ENCODE results near the gene RBL1. TPM values are rescaled to one million over a fixed set of nuclear protein-coding genes. Genes with fewer than 3 reads are reported as not detected.

The RBL1 gene
- total RNA-seq, 3 donors from 2014 or later: 4.6 to 10.8 (median 10.4) TPM

DNA sequence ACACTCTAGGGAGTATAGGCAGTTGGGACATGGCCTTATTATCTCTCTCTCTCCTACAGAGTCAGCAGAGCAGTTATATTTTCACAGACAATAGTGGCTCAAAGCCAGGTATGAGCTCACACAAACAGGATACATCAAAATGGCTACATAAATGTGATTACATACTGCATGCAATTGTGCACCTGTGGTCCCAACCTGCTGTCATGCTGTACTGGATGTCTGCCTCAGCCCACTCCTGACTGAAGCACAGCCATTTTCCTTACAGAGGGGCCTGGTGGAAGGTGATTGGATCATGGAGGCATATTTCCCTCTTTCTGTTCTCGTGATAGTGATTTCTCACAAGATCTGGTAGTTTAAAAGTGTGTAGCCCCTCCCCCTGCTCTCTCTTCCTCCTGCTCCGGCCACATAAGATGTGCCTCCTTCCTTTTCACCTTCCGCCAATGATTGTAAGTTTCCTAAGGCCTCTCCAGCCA, 107.3 kb downstream of the RBL1 start:
- intact Hi-C loops (cut with DNase I; ENCODE audit: low total_unique reads): no loop called here
- H3K4me3 ChIP-seq: no peak overlapping the region
- no peaks in the 10 kb centered on the region for H3K4me1 ChIP-seq
- peaks cover 0 to 11% of the 10 kb centered on the region in 2 donors for H3K9me3 ChIP-seq
- TF ChIP-seq, protein P1, sequence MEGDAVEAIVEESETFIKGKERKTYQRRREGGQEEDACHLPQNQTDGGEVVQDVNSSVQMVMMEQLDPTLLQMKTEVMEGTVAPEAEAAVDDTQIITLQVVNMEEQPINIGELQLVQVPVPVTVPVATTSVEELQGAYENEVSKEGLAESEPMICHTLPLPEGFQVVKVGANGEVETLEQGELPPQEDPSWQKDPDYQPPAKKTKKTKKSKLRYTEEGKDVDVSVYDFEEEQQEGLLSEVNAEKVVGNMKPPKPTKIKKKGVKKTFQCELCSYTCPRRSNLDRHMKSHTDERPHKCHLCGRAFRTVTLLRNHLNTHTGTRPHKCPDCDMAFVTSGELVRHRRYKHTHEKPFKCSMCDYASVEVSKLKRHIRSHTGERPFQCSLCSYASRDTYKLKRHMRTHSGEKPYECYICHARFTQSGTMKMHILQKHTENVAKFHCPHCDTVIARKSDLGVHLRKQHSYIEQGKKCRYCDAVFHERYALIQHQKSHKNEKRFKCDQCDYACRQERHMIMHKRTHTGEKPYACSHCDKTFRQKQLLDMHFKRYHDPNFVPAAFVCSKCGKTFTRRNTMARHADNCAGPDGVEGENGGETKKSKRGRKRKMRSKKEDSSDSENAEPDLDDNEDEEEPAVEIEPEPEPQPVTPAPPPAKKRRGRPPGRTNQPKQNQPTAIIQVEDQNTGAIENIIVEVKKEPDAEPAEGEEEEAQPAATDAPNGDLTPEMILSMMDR (IDR thresholded peaks at IDR 0.05): no peak
- no peak for TF ChIP-seq POLR2AphosphoS5 (IDR thresholded peaks at IDR 0.05)
- no peak for TF ChIP-seq POLR2A (IDR thresholded peaks at IDR 0.05)
- DNase-seq (ENCODE audit: low spot score in 2 of 2): no peak
- H3K27ac ChIP-seq: no peak overlapping the region
- no peaks in the 10 kb centered on the region for H3K27me3 ChIP-seq
- H3K36me3 ChIP-seq: no peaks in the 10 kb centered on the region

DNA sequence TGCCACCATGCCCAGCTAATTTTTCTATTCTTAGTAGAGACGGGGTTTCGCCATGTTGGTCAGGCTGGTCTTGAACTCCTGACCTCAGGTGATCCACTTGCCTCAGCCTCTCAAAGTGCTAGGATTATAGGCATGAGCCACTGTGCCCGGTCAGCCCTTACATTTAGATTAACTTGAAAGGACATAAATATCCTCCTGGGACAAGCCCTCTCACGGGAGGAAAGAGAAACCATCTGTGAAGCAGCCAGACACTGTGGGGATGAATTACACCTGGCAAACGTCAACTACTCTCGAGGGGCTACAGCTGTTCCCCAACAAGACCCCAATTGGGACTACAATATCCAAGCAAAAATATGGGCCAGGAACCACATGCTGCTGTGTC, 111.5 kb downstream of the RBL1 start:
- no peaks in the 10 kb centered on the region for H3K9me3 ChIP-seq
- no peaks in the 10 kb centered on the region for H3K4me1 ChIP-seq
- no peak overlapping the region for H3K27ac ChIP-seq
- no peak for TF ChIP-seq POLR2A (IDR thresholded peaks at IDR 0.05)
- TF ChIP-seq, protein P1 (IDR thresholded peaks at IDR 0.05): no peak
- TF ChIP-seq POLR2AphosphoS5 (IDR thresholded peaks at IDR 0.05): no peak
- intact Hi-C loops (cut with DNase I; ENCODE audit: low total_unique reads): no loop called here
- no peaks in the 10 kb centered on the region for H3K36me3 ChIP-seq
- no peak overlapping the region for H3K4me3 ChIP-seq
- DNase-seq (ENCODE audit: low spot score in 2 of 2): no peak
- H3K27me3 ChIP-seq: no peaks in the 10 kb centered on the region

DNA sequence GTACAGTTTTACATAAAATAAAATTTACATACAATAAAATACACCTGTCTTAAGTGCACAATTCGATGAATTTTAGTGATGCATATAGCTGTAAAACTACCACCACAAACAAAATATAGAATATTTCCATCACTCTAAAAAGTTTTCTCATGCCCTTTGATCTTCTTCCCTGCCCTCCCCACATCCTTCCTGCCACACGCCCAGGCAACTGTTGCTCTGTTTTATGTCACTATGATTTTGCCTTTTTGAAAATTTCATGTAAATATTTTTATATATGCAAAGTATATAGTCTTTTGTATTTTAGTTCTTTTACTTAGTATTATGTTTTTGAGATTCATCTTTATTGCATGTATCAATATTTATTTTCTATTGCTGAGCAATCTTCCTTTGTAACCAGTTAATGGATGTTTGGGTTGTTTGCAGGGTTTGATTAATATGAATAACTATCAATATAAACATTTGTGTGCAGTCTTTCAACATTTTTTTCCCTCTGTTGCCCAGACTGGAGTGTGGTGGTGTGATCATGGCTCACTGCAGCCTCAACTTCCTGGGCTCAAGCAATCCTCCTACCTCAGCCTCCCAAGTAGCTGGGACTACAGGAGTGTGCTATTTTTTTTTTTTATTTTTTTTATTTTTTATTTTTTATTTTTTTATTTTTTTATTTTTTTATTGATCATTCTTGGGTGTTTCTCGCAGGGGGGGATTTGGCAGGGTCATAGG, 120.5 kb downstream of the RBL1 start:
- intact Hi-C loops (cut with DNase I; ENCODE audit: low total_unique reads): no loop called here

DNA sequence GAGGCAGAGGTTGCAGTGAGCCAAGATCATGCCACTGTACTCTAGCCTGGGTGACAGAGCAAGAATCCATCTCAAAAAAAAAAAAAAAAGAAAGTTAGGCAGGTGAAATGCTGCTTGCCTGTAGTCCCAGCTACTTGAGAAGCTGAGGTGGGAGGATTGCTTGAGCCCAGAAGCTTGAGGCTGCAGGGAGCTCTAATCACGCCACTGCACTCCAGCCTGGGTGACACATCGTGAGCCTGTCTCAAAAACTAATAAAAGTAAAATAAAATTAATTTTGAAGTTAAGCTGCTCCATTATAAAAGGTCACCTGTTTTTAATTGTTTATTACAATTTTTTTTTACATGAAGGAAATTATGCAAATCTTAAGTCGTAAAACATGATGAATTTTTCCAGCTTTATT, 121.1 kb downstream of the RBL1 start:
- TF ChIP-seq, protein P1 (IDR thresholded peaks at IDR 0.05): no peak
- TF ChIP-seq POLR2AphosphoS5 (IDR thresholded peaks at IDR 0.05): no peak
- Histone ChIP-seq H3K9me3 (no peaks in the 10 kb centered on the region), H3K27me3 (no peaks in the 10 kb centered on the region), H3K4me1 (no peaks in the 10 kb centered on the region), H3K27ac (no peak overlapping the region), H3K4me3 (no peak overlapping the region), H3K36me3 (no peaks in the 10 kb centered on the region)
- DNase-seq (ENCODE audit: low spot score in 2 of 2): no peak
- intact Hi-C loops (cut with DNase I; ENCODE audit: low total_unique reads): no loop called here

More for the DNA sequence above, 120.5 kb downstream of the RBL1 start:
- Histone ChIP-seq H3K4me1 (no peaks in the 10 kb centered on the region), H3K27ac (no peak overlapping the region), H3K27me3 (no peaks in the 10 kb centered on the region), H3K9me3 (no peaks in the 10 kb centered on the region), H3K4me3 (no peak overlapping the region), H3K36me3 (no peaks in the 10 kb centered on the region)
- DNase-seq (ENCODE audit: low spot score in 2 of 2): no peak
- TF ChIP-seq, protein P1 (IDR thresholded peaks at IDR 0.05): no peak
- TF ChIP-seq POLR2A (IDR thresholded peaks at IDR 0.05) (no peak), POLR2AphosphoS5 (IDR thresholded peaks at IDR 0.05) (no peak)

DNA sequence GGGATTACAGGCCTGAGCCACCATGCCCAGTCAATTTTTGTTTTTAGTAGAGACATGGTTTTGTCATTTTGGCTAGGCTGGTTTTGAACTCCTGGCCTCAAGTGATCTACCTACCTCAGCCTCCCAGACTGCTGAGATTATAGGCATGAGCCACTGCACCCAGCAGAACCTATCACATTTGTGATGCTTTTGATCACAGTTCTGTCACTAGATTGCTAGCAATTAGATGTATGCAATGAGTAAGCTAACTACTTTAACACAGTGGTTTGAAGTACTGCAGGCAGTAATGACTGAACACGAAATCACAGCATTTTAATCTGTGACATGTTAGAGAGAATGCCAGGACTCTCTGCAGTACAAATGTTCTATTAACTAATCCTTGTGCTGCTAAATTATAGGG, 124.7 kb downstream of the RBL1 start:
- H3K27me3 ChIP-seq: no peaks in the 10 kb centered on the region
- H3K27ac ChIP-seq: no peak overlapping the region
- no peaks in the 10 kb centered on the region for H3K4me1 ChIP-seq
- H3K9me3 ChIP-seq: no peaks in the 10 kb centered on the region
- TF ChIP-seq, protein P1 (IDR thresholded peaks at IDR 0.05): no peak
- TF ChIP-seq POLR2A (IDR thresholded peaks at IDR 0.05): no peak
- TF ChIP-seq POLR2AphosphoS5 (IDR thresholded peaks at IDR 0.05): no peak
- no peaks in the 10 kb centered on the region for H3K36me3 ChIP-seq
- intact Hi-C loops (cut with DNase I; ENCODE audit: low total_unique reads): no loop called here
- no peak for DNase-seq (ENCODE audit: low spot score in 2 of 2)
- H3K4me3 ChIP-seq: no peak overlapping the region

All from breast epithelium (tissue), 4 donors.